Subcutaneous adipose tissue (tissue), 4 donors: ENCODE data around the gene GRID1. TPM values are rescaled to one million over a fixed set of nuclear protein-coding genes. Genes with fewer than 3 reads are reported as not detected.

Source experiments
- total RNA-seq, 4 donors: library from RNA; depleted of rRNA; stranded (reverse); fragments of >200 nt; gene quantifications; one replicate each; pipeline ENCODE4 v1.1.0, GENCODE V29; 2016
- TF ChIP-seq, protein P1 (sequence below): fragments of 450-650 bp; IDR thresholded peaks from one replicate; pipeline ENCODE4 v1.5.1; 2016; ENCODE audit warnings: low read depth, mild to moderate bottlenecking, control low read depth, antibody characterized with exemption, moderate library complexity

GRID1 gene
- total RNA-seq, 4 donors from 2014 or later, result 0.49 to 2.0 (median 1.1) TPM

DNA sequence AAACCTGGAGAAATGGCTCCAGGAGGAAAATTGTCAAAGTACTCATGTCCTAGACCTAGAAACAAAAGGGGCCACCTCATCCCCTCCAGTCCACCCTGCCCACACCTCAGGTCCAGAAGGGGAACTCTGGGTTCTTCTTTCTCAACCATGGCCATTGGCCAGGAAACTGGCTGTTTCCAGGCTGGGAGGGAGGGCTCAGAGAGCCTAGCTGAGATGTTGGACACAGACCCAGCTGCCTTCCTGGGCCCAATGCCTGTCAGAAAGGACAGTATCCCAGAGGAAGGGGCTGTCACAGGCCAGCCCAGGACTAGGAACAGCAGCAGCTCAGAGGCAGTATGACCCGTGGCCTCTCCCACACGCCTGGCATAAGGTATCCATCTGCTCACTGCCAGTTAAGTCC lies 9.6 kb downstream of the GRID1 start:
- TF ChIP-seq, protein P1, sequence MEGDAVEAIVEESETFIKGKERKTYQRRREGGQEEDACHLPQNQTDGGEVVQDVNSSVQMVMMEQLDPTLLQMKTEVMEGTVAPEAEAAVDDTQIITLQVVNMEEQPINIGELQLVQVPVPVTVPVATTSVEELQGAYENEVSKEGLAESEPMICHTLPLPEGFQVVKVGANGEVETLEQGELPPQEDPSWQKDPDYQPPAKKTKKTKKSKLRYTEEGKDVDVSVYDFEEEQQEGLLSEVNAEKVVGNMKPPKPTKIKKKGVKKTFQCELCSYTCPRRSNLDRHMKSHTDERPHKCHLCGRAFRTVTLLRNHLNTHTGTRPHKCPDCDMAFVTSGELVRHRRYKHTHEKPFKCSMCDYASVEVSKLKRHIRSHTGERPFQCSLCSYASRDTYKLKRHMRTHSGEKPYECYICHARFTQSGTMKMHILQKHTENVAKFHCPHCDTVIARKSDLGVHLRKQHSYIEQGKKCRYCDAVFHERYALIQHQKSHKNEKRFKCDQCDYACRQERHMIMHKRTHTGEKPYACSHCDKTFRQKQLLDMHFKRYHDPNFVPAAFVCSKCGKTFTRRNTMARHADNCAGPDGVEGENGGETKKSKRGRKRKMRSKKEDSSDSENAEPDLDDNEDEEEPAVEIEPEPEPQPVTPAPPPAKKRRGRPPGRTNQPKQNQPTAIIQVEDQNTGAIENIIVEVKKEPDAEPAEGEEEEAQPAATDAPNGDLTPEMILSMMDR, result no peak

DNA sequence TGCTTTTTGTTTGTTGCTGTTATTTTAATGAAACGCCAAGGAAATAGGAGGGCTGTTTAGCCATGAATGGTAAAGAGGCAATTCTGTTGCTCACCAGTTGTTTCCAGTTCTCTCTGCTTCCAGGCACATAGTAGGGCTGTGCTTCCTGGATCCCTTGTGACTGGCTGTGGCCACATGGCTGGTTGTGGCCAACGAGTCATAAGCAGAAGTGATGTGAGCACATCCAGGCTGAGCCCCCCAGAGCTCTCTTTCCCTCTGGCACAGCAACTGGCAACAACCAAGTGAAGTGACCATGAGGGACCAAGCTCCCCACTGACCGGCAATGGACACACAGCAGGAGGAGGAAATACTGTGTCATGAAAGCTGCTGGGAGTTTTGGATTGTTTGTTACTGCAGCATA lies 10.3 kb downstream of the GRID1 start:
- TF ChIP-seq, protein P1, result no peak

DNA sequence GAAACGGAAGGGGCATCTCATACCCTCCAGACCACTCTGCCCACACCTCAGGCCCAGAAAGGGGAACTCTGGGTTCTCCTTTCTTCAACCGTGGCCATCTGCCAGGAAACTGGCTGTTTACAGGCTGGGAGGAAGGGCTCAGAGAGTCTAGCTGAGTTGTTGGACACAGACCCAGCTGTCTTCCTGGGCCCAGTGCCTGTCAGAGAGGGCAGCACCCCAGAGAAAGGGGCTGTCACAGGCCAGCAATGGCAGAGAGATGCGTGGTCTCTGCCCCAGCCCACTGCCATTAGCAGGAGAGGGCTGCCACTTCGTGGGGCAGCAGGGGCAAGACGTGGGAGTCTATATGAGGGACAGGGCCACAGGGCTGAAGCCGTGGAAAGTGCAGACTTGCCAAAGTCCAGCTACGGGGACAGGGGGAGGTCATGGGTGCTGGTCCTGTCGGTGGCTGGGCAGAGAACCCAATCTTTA lies 11.0 kb downstream of the GRID1 start:
- TF ChIP-seq, protein P1, result no peak

DNA sequence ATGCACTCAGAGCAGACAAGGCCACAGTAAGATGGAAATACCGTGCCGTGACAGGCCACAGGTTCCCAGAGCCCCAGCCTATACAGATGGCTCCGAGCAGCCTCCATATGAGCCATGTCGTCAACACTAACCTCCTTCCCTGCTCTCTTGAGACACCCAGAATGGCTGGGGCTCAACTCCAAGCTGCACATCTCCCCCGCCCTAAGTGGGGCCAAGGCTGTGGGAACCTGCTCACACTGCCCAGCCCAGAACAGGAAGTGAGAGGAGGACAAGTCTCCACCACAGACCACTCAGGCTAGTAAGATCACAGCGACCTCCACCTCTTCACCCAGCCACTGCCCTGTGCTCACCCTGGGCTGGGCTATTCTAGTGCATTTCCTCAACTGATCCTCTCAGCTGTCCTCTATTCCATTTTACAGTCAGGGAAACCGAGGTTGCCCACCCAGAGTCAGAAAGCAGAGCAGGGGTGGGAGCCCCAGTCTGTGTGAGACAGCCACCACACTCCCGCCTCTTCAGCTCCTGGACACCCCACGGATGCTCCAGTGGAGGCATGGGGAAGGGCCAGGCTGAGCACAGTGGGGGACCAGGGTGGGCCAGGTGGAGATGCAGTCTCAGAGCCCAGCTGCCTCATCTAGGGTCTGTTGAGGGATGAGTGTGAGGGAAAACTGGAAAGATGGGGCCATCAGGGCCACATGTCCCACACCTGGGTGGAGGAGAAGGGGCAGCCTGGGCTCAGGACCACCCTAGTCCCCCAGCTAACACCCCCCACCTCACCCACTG lies 11.6 kb downstream of the GRID1 start:
- TF ChIP-seq, protein P1, result no peak

DNA sequence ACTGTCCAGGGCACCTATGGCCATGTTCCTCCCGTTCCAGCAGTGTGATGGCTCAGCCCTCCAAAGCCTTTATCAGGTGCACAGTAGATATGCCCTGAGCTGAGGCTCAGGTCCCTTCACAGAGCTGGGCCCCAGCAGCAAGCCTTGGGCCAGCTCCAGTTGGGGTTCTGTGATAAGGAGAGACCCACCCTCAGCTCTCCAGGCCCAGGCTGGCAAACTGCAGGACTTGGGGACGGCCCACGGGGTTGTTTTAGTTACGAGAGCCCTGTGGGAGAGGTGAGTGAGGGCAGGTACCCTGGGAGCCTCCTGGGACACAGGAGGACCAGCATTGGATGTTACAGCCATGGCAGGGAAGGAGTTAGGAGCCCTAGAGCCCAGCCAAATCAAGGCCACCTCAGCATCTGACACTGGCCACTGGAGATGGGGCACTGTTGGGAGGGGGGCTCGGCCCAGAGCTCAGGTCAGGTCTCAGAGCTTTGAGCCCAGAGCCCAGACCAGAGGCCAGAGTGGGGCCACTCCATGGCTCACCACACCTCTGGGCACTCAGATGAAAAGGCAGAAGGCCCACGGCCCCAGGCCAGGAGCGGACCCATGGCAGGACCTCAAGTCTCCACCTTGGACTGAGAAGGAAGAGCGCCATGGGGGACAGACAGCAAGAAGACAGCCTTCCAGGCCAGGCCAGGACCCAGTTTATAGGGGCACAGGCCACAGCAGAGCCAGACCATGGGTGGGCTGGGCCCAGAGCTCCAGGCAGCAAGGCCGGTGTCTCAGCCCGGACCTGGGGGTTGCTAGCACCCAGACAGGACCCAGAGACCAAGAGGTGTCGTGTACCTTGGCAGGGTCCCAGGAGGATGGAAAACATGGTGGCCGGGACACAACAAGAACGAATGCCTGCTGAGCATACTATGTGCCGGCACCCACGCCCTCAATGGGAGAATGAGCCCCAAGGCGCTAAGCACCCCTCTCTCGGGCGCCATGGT lies 12.8 kb downstream of the GRID1 start:
- TF ChIP-seq, protein P1, result no peak

DNA sequence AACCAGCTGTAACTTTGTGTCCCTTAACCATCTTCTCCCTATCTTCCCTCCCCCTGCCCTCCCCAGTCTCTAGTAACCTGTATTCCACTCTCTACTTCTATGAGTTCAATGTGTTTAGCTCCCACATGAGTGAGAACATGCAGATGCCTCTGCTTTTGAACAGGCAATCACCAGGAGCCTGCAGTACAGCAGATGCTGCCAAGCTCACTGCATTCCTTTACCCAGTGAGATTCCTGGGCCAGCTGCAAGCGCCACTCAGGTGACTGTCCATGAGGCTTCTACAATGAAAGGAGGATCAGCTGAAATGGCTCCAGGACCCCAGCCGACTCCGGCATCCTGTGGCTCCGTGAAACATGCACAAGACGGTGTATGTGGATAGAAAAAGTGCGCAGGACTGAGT lies 15.7 kb downstream of the GRID1 start:
- TF ChIP-seq, protein P1, result no peak

DNA sequence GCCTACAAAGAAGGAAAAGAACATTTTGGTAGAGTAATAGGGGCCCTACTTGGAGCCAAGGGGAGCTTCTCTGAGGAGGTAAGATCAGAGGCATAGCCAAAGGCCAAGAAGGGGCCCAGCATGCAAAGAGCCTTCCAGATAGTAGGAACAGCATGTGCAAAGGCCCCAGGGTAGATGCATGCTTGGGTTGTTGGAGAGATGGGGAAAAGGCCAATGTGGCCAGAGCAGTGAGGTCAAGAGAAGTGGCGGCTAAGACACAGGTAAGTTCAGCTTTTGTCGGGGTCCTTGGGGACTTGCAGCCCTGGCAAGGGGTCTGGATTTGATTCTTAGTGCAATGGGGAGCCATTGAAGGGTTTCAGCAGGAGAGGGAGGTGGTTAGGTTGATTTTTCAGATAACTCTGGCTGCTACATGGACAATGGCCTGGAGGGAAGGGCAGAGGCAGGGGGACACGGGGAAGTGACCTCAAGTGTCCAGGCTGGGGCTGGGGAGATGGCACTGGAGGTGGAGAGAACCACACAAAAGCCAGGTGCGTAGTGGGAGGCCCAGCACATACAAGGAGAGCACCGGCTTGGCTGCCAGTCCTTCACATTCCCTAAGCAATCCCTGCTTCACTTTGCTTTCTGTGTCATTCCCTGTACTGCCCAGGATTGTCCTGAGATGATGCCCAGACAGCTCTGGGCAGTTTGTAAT lies 16.5 kb downstream of the GRID1 start:
- TF ChIP-seq, protein P1, result no peak
